ENCODE data around the gene CD247.

CD247 gene

GRCh38 chr1:167483790-167484189 lies 34.5 kb downstream of the CD247 start:
- DNase-seq (ENCODE audit: extremely low read depth, low read depth): no peak
- TF ChIP-seq CTCF (IDR thresholded peaks at IDR 0.05; ENCODE audit: low read depth, low read length, missing control alignments): no peak
- H3K4me3 ChIP-seq (replicated peaks; ENCODE audit: low read depth, low read length): no peak overlapping the region

- H3K4me3 ChIP-seq (replicated peaks; ENCODE audit: low read depth, low read length): no peak overlapping the region
- no peak for TF ChIP-seq CTCF (IDR thresholded peaks at IDR 0.05; ENCODE audit: low read depth, low read length, missing control alignments)
- no peak for DNase-seq (ENCODE audit: extremely low read depth, low read depth)
Measured at GRCh38 chr1:167482184-167482583, 36.1 kb downstream of the CD247 start.

- DNase-seq (ENCODE audit: extremely low read depth, low read depth): no peak
- no peak overlapping the region for H3K4me3 ChIP-seq (replicated peaks; ENCODE audit: low read depth, low read length)
- TF ChIP-seq CTCF (IDR thresholded peaks at IDR 0.05; ENCODE audit: low read depth, low read length, missing control alignments): no peak
Measured at GRCh38 chr1:167479331-167479979, 38.9 kb downstream of the CD247 start.

GRCh38 chr1:167477986-167478385 lies 40.3 kb downstream of the CD247 start:
- H3K4me3 ChIP-seq (replicated peaks; ENCODE audit: low read depth, low read length): no peak overlapping the region
- no peak for DNase-seq (ENCODE audit: extremely low read depth, low read depth)
- no peak for TF ChIP-seq CTCF (IDR thresholded peaks at IDR 0.05; ENCODE audit: low read depth, low read length, missing control alignments)

GRCh38 chr1:167476061-167476460 lies 42.3 kb downstream of the CD247 start:
- H3K4me3 ChIP-seq (replicated peaks; ENCODE audit: low read depth, low read length): no peak overlapping the region
- TF ChIP-seq CTCF (IDR thresholded peaks at IDR 0.05; ENCODE audit: low read depth, low read length, missing control alignments): no peak
- DNase-seq (ENCODE audit: extremely low read depth, low read depth): no peak

- no peak overlapping the region for H3K4me3 ChIP-seq (replicated peaks; ENCODE audit: low read depth, low read length)
- TF ChIP-seq CTCF (IDR thresholded peaks at IDR 0.05; ENCODE audit: low read depth, low read length, missing control alignments): no peak
- DNase-seq (ENCODE audit: extremely low read depth, low read depth): no peak
Measured at GRCh38 chr1:167474191-167474641, 44.1 kb downstream of the CD247 start.

DNA sequence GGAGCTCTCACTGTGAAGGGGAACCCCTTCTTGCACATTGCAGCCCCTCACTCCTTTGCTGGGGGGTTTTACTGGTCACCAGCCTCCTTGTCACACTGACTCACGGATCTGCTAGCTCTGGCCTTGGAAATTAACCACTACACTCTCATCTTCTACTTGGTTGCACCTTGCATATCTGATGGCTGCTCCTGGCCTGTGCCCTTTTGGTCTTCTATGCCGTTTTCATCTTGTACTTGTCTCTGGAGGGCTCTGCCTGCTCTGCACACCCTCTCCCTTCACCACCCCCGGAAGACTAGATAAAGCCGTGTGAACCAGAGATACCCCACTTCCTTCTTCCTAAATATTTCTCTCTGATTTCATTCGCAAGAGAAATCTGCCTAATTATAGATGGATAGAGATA lies 44.6 kb downstream of the CD247 start:
- H3K4me3 ChIP-seq (replicated peaks; ENCODE audit: low read depth, low read length): no peak overlapping the region
- TF ChIP-seq CTCF (IDR thresholded peaks at IDR 0.05; ENCODE audit: low read depth, low read length, missing control alignments): no peak
- no peak for DNase-seq (ENCODE audit: extremely low read depth, low read depth)

Data from HFF-Myc (cell line).